Neural cell (in vitro differentiated cells): Measurements from ENCODE around the gene TET1. TPM values are rescaled to one million over a fixed set of nuclear protein-coding genes. Genes with fewer than 3 reads are reported as not detected.
A peak's percentile ranks its signal among the peaks of the same experiment; 100 is the strongest.
"Not testable (repeated sequence)": the region's sequence is repeated elsewhere in the genome, so short reads cannot be mapped to it uniquely, and the experiment has no call there.

ENCODE experiments used
- H2AFZ ChIP-seq: fragments of 200-600, 300-800 bp; sonication (generic), shearing (Covaris generic); 2 replicates; pipeline ENCODE4 v1.6.0; 2014; ENCODE audit warnings: low read depth, mild to moderate bottlenecking, antibody characterized with exemption, low read length, moderate library complexity
- H3F3A ChIP-seq: fragments of 200-600 bp; shearing (Covaris generic); 2 replicates; pipeline ENCODE4 v1.6.1; 2016; ENCODE audit warnings: mild to moderate bottlenecking, moderate library complexity, mixed read lengths, antibody characterized with exemption, low read length; ENCODE audit not compliant: insufficient read depth, poor library complexity, severe bottlenecking
- H3K27ac ChIP-seq: fragments of 200-600, 300-800 bp; sonication (generic), shearing (Covaris generic); 2 replicates; pipeline ENCODE4 v1.5.1; 2014; ENCODE audit warnings: mild to moderate bottlenecking, low read length, moderate library complexity
- H3K27me3 ChIP-seq: fragments of 300-800, 200-600 bp; sonication (generic), shearing (Covaris generic); 2 replicates; pipeline ENCODE4 v1.6.0; 2014; ENCODE audit warnings: mild to moderate bottlenecking, low read depth, low read length, moderate library complexity; ENCODE audit not compliant: insufficient read depth
- H3K36me3 ChIP-seq: fragments of 300-800, 200-600 bp; sonication (generic), shearing (Covaris generic); 2 replicates; pipeline ENCODE4 v1.5.1; 2014; ENCODE audit warnings: mild to moderate bottlenecking, antibody characterized with exemption, low read length, moderate library complexity; ENCODE audit not compliant: insufficient read depth
- H3K4me2 ChIP-seq: fragments of 300-800, 200-600 bp; sonication (generic), shearing (Covaris generic); 2 replicates; pipeline ENCODE4 v1.6.0; 2014; ENCODE audit warnings: mild to moderate bottlenecking, low read length
- H3K4me3 ChIP-seq: fragments of 300-800, 200-600 bp; sonication (generic), shearing (Covaris generic); 2 replicates; pipeline ENCODE4 v1.5.1; 2014; ENCODE audit warnings: mild to moderate bottlenecking, low read length, moderate library complexity
- H3K79me2 ChIP-seq: fragments of 200-600 bp; shearing (Covaris generic); replicated peaks from 2 replicates; pipeline ENCODE4 v1.6.0; 2014; ENCODE audit warnings: mild to moderate bottlenecking, low read length, moderate library complexity; ENCODE audit not compliant: insufficient read depth
- H3K9ac ChIP-seq: fragments of 300-800, 200-600 bp; sonication (generic), shearing (Covaris generic); 2 replicates; pipeline ENCODE4 v1.6.1; 2016; ENCODE audit warnings: mild to moderate bottlenecking, low read length, mixed read lengths
- H3K9me2 ChIP-seq: fragments of 200-600 bp; shearing (Covaris generic); 2 replicates; pipeline ENCODE4 v1.6.1; 2016; ENCODE audit warnings: mild to moderate bottlenecking, low read length, mixed read lengths; ENCODE audit not compliant: insufficient read depth
- H3K9me3 ChIP-seq: fragments of 200-600, 300-800 bp; sonication (generic), shearing (Covaris generic); 2 replicates; pipeline ENCODE4 v1.6.1; 2016; ENCODE audit warnings: mild to moderate bottlenecking, mixed run types, low read length, moderate library complexity, mixed read lengths
- H4K20me1 ChIP-seq: fragments of 200-600 bp; shearing (Covaris generic); 2 replicates; pipeline ENCODE4 v1.6.1; 2016; ENCODE audit warnings: mild to moderate bottlenecking, mixed run types; ENCODE audit not compliant: insufficient read depth
- CTCF ChIP-seq: fragments of 450-650 bp; IDR thresholded peaks from 2 replicates; pipeline ENCODE4 v1.5.1; 2014; ENCODE audit warnings: antibody characterized with exemption, mild to moderate bottlenecking, moderate library complexity; ENCODE audit not compliant: poor library complexity, severe bottlenecking
- EP300 ChIP-seq: fragments of 450-650 bp; conservative IDR thresholded peaks from 2 replicates; pipeline ENCODE4 v1.6.1; 2014; ENCODE audit warnings: antibody characterized with exemption, mild to moderate bottlenecking, moderate library complexity; ENCODE audit not compliant: poor library complexity, severe bottlenecking
- EZH2 ChIP-seq: fragments of 200-600, 300-800 bp; shearing (Covaris generic), sonication (generic); IDR thresholded peaks from 2 replicates; pipeline ENCODE4 v1.6.1; 2014; ENCODE audit warnings: antibody characterized with exemption, low read length, borderline replicate concordance, mild to moderate bottlenecking; ENCODE audit not compliant: insufficient read depth, poor library complexity, severe bottlenecking
- MXI1 ChIP-seq: fragments of 450-650 bp; conservative IDR thresholded peaks from 2 replicates; pipeline ENCODE4 v1.6.1; 2014; ENCODE audit warnings: antibody characterized with exemption, mild to moderate bottlenecking; ENCODE audit not compliant: poor library complexity, severe bottlenecking
- POLR2AphosphoS5 ChIP-seq: IDR thresholded peaks from 2 replicates; pipeline ENCODE4 v1.6.1; 2012
- RAD21 ChIP-seq: fragments of 450-650 bp; conservative IDR thresholded peaks from 2 replicates; pipeline ENCODE4 v1.6.1; 2014; ENCODE audit warnings: antibody characterized with exemption, mild to moderate bottlenecking, moderate library complexity
- REST ChIP-seq: IDR thresholded peaks from 2 replicates; pipeline ENCODE4 v1.6.1; 2012; ENCODE audit warnings: borderline replicate concordance
- SMC3 ChIP-seq: fragments of 450-650 bp; conservative IDR thresholded peaks from 2 replicates; pipeline ENCODE4 v1.6.1; 2014; ENCODE audit warnings: antibody characterized with exemption, mild to moderate bottlenecking, moderate library complexity; ENCODE audit not compliant: poor library complexity
- TAF1 ChIP-seq: IDR thresholded peaks from 2 replicates; pipeline ENCODE4 v1.6.1; 2012; ENCODE audit warnings: low read depth
- polyA minus RNA-seq: library from RNA; depleted of rRNA, polyadenylated mRNA; stranded (reverse); fragments of >200 nt; gene quantifications from 2 replicates; pipeline ENCODE4 v1.2.3, GENCODE V29; 2014
- polyA plus RNA-seq: library from polyadenylated mRNA; depleted of rRNA; stranded (reverse); fragments of >200 nt; gene quantifications from 2 replicates; pipeline ENCODE4 v1.2.3, GENCODE V29; 2014

TET1 gene
- polyA plus RNA-seq (3.6 and 5.2 TPM in 2 replicates), polyA minus RNA-seq (77.2 and 89.3 TPM in 2 replicates)

- H3K4me2 ChIP-seq = peak within 1 kb of the TSS; percentile 45
- H3K9me2 ChIP-seq = no peaks in the 10 kb centered on the region
- peaks cover 15% of the 10 kb centered on the region for H3K27me3 ChIP-seq
- H3K79me2 ChIP-seq = peaks cover 42% of the 10 kb centered on the region
- H4K20me1 ChIP-seq = no peaks in the 10 kb centered on the region
- TF ChIP-seq EZH2 (no peak), TAF1 (no peak), REST (no peak), CTCF (no peak), MXI1 (no peak), EP300 (no peak), SMC3 (no peak), POLR2AphosphoS5 (no peak), RAD21 (no peak)
- peak within 1 kb of the TSS; percentile 14 for H2AFZ ChIP-seq
- peak within 1 kb of the TSS; percentile 46 for H3K9ac ChIP-seq
- peak within 1 kb of the TSS; percentile 75 for H3K4me3 ChIP-seq
- H3K27ac ChIP-seq = no peak within 1 kb of the TSS
- no peaks in the 10 kb centered on the region for H3K9me3 ChIP-seq
- H3K36me3 ChIP-seq = no peaks in the 10 kb centered on the region
- H3F3A ChIP-seq = peaks cover 3% of the 10 kb centered on the region
These were observed at the start of gene TET1 for GRCh38 chr10:68560186-68560942. Gene TET1, plus strand, starts transcription at chr10:68560337. Its CDS starts 12,002 bp downstream, at chr10:68572339.

- H3K4me2 ChIP-seq, H4K20me1 ChIP-seq, H3K4me3 ChIP-seq, H2AFZ ChIP-seq, H3K27me3 ChIP-seq, H3K27ac ChIP-seq, H3K9ac ChIP-seq, H3K9me2 ChIP-seq, H3K9me3 ChIP-seq, H3F3A ChIP-seq, H3K36me3 ChIP-seq, H3K79me2 ChIP-seq: not testable (repeated sequence)
These were observed 43.9 kb upstream of the TET1 start for GRCh38 chr10:68516216-68516615.
